Measurements from ENCODE around the gene DOCK3. TPM values are rescaled to one million over a fixed set of nuclear protein-coding genes. Genes with fewer than 3 reads are reported as not detected.

Gene DOCK3
- total RNA-seq, 4 donors from 2014 or later = 0.33 to 5.3 (median 0.50) TPM

DNA sequence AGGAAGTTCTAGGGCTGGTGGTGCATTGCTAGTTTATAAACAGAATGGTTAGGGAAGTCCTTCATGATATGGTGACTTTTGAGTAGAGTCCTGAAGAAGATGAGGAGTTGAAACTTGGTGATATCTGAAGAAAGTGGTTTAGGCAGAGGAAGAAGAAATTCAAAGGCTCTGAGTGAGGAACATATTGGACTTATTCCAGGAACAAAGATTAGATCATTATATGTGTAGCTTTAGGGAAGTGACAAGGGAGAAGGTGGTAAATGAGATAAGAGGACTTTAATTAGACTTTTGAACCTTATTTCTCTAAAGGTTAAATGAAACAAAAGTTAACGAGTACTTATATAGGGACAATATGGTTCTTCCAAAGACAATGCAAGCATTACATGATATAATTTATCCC is 286.7 kb downstream of the DOCK3 start:
- TF ChIP-seq, protein P1, sequence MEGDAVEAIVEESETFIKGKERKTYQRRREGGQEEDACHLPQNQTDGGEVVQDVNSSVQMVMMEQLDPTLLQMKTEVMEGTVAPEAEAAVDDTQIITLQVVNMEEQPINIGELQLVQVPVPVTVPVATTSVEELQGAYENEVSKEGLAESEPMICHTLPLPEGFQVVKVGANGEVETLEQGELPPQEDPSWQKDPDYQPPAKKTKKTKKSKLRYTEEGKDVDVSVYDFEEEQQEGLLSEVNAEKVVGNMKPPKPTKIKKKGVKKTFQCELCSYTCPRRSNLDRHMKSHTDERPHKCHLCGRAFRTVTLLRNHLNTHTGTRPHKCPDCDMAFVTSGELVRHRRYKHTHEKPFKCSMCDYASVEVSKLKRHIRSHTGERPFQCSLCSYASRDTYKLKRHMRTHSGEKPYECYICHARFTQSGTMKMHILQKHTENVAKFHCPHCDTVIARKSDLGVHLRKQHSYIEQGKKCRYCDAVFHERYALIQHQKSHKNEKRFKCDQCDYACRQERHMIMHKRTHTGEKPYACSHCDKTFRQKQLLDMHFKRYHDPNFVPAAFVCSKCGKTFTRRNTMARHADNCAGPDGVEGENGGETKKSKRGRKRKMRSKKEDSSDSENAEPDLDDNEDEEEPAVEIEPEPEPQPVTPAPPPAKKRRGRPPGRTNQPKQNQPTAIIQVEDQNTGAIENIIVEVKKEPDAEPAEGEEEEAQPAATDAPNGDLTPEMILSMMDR (IDR thresholded peaks at IDR 0.05; ENCODE audit: low read depth) = no peak

DNA sequence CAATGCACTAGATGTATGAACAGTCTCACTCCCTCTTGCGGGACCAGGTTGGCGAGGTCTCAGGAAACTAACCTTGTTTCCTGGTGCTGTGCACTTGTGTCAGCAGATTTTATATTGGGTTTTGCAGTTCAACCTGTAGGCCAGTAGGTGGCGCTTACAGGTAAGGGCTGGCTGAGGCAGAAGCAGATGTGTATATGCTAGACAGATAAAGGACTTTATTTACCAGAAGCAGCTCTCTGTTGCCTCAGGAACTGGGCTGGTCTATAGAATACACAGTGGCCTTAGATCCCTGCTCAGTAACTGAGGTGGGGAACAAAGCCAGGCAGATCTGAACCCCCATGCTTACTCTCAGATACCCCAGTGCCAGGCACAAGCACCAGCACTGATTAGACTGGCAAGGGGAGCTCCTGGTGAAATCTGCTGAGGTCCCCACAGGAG is 296.8 kb downstream of the DOCK3 start:
- TF ChIP-seq, protein P1 (IDR thresholded peaks at IDR 0.05; ENCODE audit: low read depth) = no peak

DNA sequence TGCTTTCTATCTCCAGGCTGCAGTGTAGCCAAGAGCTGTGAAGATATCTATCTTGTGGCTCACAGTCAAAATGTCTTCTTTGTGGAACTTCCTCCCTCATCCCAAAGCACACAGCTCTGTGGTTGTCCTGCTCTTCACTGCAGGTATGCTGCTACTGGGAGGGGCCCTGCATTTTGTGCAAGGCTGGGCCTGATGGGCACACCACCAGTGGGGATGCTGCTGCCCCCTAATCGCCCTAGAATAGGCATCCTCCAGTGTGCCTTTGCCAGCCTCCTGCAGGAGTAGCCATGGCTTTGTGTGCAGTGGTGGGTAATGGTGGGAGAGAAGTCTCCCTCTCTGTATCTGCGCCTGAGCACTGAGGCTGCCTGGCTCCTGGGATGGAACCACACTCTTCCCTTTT is 297.3 kb downstream of the DOCK3 start:
- TF ChIP-seq, protein P1 (IDR thresholded peaks at IDR 0.05; ENCODE audit: low read depth) = no peak

DNA sequence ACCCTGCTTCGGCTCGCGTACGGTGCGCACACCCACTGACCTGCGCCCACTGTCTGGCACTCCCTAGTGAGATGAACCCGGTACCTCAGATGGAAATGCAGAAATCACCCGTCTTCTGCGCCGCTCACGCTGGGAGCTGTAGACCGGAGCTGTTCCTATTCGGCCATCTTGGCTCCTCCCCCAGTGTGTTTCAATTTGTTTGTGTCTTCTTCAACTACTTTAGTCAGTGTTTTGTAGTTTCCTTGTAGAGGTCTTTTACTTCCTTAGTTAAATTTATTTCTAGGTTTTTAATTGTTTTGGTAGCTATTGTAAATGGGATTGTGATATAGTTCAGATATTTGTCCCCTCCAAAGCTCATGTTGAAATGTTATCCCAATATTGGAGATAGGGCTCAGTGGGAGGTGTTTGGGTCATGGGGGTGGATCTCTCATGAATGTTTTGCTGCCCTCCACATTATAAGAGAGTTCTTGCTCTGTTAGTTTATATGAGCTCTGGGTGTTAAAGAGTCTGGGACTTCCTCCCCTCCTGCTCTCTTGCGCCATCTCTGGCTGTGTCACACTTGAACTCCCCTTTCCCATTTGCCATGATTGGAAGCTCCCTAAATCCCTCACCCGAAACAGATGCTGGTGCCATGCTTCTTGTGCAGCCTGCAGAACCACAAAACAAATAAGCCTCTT is 304.4 kb downstream of the DOCK3 start:
- TF ChIP-seq, protein P1 (IDR thresholded peaks at IDR 0.05; ENCODE audit: low read depth) = no peak

DNA sequence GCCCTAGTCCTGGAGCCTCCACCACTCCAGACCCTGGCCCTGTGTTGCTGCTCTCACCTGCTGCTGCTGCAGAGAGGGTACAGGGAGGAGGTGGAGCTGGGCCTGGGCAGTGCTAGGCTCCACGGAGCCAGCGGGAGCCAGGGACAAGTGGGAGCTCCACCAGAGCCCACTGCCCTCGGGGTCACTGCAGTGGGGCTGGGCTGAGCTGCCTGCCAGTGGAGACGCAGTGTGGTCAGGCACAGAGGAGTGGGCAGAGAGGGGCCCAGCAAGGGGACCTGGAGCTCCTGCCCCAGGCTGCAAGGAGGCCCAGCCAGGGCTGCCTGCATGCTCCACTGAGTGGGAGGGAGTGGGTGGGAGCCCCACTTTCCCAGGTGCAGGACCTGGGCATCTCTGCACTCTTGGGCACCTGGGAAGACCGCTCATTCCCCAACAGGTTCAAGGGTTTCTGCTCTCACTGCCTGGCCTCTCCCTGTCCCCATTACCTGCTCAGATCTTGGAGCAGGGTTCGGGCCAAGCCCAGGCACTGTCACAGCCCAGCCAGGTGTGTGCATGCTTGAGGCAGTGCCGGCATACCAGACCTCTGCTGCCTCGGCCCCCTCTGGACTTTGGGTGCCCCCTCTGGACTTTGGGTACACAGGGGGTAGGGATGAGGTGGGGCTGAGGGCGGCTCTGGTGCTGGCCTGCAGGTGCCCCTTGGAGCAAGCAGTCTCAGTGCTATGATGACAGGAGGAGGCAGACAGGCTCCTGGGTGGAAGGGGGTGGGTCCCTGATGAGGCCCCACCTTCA is 308.0 kb downstream of the DOCK3 start:
- TF ChIP-seq, protein P1 (IDR thresholded peaks at IDR 0.05; ENCODE audit: low read depth) = no peak

DNA sequence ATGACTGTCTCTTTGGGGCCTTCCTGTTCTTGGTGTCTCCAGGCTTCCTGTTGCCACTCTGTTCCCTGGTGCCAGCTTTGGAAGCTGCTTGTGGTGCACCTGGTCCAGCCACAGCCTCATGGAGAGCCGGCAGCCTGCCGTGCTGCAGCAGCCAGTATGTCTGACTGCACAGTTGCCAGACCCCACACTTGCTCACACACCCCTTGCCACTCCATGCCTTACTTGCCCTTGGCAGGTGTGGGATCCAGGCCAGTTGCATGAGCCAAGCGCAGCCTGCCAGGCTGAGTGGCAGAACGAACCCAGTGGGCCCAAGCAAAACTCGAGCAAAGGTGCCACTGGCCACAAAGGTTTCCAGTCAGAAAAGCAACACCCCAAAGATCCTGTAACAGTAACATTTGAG is 309.2 kb downstream of the DOCK3 start:
- TF ChIP-seq, protein P1 (IDR thresholded peaks at IDR 0.05; ENCODE audit: low read depth) = no peak

DNA sequence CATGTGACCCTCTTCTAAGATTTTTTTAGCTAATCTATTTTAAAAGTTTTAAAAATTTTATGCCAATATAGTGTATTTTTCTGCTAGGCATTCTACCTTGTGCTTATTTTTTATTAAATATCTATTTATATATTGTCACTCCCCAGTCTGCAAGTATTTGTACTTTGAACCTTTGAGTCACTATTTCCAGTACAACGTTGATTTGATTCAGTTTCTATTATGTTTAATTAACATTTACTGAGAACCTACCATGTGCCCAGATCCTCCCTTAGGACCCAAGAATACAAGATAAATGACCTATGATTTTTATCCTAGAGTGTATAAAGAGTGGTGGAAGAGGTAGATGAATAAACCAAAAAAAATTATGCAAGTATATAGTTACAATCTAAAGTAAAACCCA is 311.2 kb downstream of the DOCK3 start:
- TF ChIP-seq, protein P1 (IDR thresholded peaks at IDR 0.05; ENCODE audit: low read depth) = no peak

Measured in subcutaneous adipose tissue (tissue), 4 donors.